Measurements from ENCODE around the gene ZEB1.
"Not testable (repeated sequence)": the region's sequence is repeated elsewhere in the genome, so short reads cannot be mapped to it uniquely, and the experiment has no call there.

Gene ZEB1

GRCh38 chr10:31422634-31423033 lies 103.6 kb downstream of the ZEB1 start:
- TF ChIP-seq, protein P1, sequence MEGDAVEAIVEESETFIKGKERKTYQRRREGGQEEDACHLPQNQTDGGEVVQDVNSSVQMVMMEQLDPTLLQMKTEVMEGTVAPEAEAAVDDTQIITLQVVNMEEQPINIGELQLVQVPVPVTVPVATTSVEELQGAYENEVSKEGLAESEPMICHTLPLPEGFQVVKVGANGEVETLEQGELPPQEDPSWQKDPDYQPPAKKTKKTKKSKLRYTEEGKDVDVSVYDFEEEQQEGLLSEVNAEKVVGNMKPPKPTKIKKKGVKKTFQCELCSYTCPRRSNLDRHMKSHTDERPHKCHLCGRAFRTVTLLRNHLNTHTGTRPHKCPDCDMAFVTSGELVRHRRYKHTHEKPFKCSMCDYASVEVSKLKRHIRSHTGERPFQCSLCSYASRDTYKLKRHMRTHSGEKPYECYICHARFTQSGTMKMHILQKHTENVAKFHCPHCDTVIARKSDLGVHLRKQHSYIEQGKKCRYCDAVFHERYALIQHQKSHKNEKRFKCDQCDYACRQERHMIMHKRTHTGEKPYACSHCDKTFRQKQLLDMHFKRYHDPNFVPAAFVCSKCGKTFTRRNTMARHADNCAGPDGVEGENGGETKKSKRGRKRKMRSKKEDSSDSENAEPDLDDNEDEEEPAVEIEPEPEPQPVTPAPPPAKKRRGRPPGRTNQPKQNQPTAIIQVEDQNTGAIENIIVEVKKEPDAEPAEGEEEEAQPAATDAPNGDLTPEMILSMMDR (conservative IDR thresholded peaks at IDR 0.05): no peak
- TF ChIP-seq ZFX (IDR thresholded peaks at IDR 0.05): no peak
- no peak overlapping the region for H3K27ac ChIP-seq

GRCh38 chr10:31424473-31424872 lies 105.5 kb downstream of the ZEB1 start:
- no peak for TF ChIP-seq ZFX (IDR thresholded peaks at IDR 0.05)
- TF ChIP-seq, protein P1 (conservative IDR thresholded peaks at IDR 0.05): no peak
- H3K27ac ChIP-seq: no peak overlapping the region

DNA sequence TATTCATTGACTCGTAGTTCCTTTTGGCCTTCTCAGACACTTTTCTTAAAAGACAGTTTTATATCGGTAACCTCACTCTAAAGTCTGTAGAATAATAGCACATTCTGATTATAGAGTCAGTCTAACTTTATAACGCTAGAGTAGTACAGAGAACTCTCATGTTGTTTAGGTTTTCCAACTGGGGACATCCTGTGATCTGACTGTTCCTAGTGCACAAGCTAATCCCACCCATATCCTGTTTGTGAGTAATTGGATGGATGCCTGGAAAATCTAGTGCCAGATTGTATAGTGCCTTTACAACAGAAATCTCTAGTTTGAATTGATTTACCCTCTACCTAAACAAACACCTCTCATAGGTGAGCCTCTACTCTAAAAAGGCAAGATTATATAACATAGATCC lies 107.4 kb downstream of the ZEB1 start:
- TF ChIP-seq, protein P1 (conservative IDR thresholded peaks at IDR 0.05): no peak
- no peak for TF ChIP-seq ZFX (IDR thresholded peaks at IDR 0.05)
- H3K27ac ChIP-seq: no peak overlapping the region

DNA sequence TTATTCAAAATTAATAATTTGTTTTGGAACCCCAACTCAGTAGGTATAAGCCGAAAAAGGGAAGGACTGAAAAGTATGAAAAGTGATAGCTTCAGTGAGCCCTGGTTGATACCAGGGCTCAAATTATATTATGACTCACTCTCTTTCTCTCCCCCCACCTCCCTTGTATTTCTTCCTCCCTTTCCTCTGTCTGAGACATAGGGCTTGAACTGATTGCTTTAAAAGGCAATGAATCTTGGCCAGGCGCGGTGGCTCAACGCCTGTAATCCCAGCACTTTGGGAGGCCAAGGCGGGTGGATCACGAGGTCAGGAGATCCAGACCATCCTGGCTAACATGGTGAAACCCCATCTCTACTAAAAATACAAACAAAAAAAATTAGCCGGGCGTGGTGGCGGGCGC lies 108.3 kb downstream of the ZEB1 start:
- not testable (repeated sequence) for H3K27ac ChIP-seq

DNA sequence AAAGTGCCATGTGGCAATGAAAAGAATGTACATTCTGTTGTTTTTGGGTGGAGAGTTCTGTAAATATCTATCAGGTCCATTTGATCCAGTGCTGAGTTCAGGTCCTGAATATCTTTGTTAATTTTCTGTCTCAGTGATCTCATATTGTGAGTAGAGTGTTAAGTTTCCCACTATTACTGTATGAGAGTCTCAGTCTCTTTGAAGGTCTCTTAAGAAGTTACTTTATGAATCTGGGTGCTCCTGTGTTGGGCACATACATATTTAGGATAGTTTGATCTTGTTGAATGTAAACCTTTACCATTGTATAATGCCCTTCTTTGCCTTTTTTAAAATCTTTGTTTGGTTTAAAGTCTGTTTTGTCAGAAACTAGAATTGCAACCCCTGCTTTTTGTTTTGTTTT lies 109.5 kb downstream of the ZEB1 start:
- not testable (repeated sequence) for H3K27ac ChIP-seq

GRCh38 chr10:31431021-31431420 lies 112.0 kb downstream of the ZEB1 start:
- TF ChIP-seq, protein P1 (conservative IDR thresholded peaks at IDR 0.05): no peak

DNA sequence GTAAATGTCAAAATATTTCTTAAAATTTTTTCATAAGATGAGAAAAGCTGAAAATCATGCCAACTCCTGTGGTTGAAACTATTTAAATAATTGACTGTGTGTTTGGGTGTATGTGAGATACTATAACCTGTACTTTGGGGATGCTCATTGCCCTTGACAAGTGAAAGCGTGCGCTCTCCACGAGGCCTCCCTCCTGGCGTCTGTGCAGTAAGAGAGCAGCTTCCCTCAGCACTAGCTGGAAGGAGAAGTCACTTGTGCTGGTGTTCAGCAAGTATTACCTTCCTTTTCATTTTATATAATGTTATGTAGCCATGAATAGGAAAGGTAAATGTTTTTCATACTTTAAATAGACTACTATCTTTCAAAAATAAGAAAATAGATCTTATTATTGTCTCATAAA lies 118.9 kb downstream of the ZEB1 start:
- no peak overlapping the region for H3K27ac ChIP-seq
- TF ChIP-seq, protein P1 (conservative IDR thresholded peaks at IDR 0.05): no peak
- TF ChIP-seq ZFX (IDR thresholded peaks at IDR 0.05): no peak

More at GRCh38 chr10:31431021-31431420, 112.0 kb downstream of the ZEB1 start:
- H3K27ac ChIP-seq: no peak overlapping the region

DNA sequence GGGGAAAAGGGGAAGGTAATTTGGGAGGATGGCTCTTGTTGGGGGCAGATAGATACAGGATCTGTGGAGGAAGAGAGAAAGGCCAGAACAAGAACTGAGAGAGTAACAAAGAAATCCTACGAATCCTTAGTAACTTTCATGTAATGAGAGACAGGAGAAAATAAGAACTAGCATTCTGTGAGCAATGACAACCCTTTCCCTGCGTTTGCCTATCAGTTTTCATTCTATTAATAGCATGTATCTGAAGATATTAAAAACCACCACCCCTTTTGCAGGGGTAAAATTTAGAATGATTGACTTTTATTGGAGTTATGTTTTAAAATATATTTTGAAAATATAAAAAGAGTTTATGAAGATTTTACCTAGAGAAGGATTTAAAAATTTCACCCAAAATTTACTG lies 132.8 kb downstream of the ZEB1 start:
- TF ChIP-seq, protein P1 (conservative IDR thresholded peaks at IDR 0.05): no peak
- TF ChIP-seq ZFX (IDR thresholded peaks at IDR 0.05): no peak

DNA sequence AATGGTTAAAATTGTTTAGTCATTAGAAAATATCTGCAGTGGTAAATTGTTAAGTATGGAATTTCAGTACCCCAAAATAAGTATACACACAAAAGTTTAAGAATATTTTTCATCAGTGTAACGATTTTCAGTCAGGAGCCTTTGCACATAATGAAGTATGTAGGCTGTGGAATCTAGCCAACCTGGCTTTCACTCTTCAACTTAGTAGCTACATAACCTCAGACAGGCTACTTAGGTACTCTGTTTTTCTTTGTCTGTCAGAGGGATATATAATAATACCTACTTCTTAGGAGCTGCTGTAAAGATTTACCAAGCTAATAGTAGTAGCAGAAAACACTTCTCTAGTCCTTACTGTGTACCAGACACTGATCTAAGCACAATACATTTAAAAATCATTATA lies 137.5 kb downstream of the ZEB1 start:
- TF ChIP-seq, protein P1 (conservative IDR thresholded peaks at IDR 0.05): no peak
- no peak for TF ChIP-seq ZFX (IDR thresholded peaks at IDR 0.05)
- no peak overlapping the region for H3K27ac ChIP-seq

More for the DNA sequence above, 132.8 kb downstream of the ZEB1 start:
- H3K27ac ChIP-seq: no peak overlapping the region
